ENCODE measurements around the gene SH2D1A. TPM values are rescaled to one million over a fixed set of nuclear protein-coding genes. Genes with fewer than 3 reads are reported as not detected.

Gene SH2D1A
- total and polyA plus RNA-seq, 8 donors = 0.43 to 1.1 (median 0.64) TPM

DNA sequence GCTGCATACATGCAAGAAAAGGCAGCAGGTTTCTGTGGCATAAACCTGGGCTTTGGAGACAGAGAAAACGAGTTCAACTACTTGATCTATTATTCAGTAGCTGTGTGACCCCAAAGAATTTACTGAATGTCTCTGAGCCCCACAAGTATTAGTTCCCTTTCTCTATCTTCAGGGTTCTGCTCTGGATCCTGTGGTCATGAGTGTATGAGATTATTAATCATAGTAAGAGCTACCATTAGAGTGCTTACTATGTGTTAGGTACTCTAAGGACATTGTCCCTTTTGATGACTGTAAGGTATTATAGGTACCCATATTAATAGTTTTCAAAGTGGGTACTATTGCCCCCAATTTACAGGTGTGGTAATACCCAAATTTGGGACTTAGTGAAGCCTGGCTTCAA, 8.4 kb upstream of the SH2D1A start:
- TF ChIP-seq, protein P1, sequence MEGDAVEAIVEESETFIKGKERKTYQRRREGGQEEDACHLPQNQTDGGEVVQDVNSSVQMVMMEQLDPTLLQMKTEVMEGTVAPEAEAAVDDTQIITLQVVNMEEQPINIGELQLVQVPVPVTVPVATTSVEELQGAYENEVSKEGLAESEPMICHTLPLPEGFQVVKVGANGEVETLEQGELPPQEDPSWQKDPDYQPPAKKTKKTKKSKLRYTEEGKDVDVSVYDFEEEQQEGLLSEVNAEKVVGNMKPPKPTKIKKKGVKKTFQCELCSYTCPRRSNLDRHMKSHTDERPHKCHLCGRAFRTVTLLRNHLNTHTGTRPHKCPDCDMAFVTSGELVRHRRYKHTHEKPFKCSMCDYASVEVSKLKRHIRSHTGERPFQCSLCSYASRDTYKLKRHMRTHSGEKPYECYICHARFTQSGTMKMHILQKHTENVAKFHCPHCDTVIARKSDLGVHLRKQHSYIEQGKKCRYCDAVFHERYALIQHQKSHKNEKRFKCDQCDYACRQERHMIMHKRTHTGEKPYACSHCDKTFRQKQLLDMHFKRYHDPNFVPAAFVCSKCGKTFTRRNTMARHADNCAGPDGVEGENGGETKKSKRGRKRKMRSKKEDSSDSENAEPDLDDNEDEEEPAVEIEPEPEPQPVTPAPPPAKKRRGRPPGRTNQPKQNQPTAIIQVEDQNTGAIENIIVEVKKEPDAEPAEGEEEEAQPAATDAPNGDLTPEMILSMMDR (IDR thresholded peaks at IDR 0.05) = no peak
- H3K9me3 ChIP-seq = no peaks in the 10 kb centered on the region
- intact Hi-C loops (cut with DNase I) = no loop called here
- H3K27ac ChIP-seq = no peak overlapping the region
- ATAC-seq (no peak), DNase-seq (no peak)
- H3K27me3 ChIP-seq = no peaks in the 10 kb centered on the region
- no peaks in the 10 kb centered on the region for H3K36me3 ChIP-seq
- H3K4me3 ChIP-seq = no peak overlapping the region
- no peaks in the 10 kb centered on the region for H3K4me1 ChIP-seq

DNA sequence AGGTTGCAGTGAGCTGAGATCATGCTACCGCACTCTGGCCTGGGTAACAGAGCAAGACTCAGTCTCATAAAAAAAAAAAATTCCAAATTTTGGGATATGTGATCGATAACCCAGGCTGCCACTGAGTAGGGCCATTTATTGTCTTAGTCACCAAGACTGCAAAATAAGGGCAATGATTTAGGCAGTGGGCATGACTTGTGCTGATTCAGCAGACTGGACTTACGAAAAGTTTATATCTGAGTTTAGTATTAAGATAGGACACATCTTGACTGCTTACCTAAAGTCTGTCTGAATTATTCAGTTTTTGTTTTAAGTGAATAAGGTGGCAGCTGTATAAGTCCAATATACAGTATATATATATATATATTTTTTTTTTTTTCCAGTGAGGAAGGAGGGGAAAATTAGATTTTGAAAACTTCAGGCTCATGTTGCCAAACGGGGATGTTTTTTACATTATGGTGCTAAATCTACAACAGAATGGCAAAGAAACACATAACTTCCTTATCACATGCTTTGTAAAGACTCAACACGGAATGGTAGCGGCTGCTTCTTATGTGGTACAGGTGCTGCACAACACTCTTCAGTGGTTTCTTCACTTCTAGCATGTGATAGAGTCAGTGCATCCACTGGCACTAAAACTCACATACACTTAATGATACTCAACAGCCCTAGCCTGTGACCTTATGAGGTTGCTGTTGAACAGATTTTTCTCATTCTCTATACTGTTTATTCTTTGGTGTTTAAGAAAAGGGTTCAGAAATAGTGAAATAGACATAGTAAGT, 7.4 kb upstream of the SH2D1A start:
- H3K27ac ChIP-seq = no peak overlapping the region
- no peaks in the 10 kb centered on the region for H3K4me1 ChIP-seq
- no peaks in the 10 kb centered on the region for H3K27me3 ChIP-seq
- no peak for ATAC-seq
- no peaks in the 10 kb centered on the region for H3K36me3 ChIP-seq
- H3K9me3 ChIP-seq = no peaks in the 10 kb centered on the region
- DNase-seq = no peak
- TF ChIP-seq, protein P1 (IDR thresholded peaks at IDR 0.05) = no peak
- intact Hi-C loops (cut with DNase I) = no loop called here
- H3K4me3 ChIP-seq = no peak overlapping the region

DNA sequence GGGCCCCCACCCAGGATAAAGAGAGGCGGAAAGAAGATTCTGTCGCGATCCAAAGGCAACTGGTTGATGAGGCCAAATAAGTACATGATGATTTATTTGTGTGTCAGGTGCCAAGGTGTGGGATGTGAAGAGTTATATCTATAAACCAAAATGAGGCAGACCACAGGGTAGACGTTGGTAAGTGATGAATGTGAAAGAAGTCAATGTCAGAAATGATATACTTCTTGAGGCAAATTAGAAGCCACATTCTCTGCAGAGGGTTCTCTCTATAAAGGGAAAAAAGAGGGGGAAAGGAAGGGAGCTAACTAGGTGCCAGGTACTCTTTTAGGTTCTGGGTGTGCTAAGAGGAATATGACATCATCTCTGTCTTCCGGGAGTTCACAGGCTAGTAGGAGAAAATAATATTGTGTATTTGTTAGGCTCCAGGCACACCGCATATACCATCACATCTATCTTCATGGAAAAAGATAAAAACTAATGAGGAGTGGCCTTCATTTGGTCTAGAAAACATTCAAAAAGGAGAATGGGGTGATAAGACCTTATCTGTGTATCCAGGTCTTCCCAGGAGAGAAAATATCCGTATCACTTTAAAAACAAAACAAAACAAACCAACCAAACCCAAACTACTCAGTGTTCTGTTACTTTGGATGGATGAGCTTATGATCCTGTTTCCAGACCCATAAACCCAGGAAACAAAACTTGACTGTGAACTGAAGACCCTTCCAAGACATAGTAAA, 4.8 kb upstream of the SH2D1A start:
- Histone ChIP-seq H3K4me3 (no peak overlapping the region), H3K27me3 (no peaks in the 10 kb centered on the region), H3K36me3 (no peaks in the 10 kb centered on the region), H3K9me3 (no peaks in the 10 kb centered on the region), H3K4me1 (no peaks in the 10 kb centered on the region), H3K27ac (no peak overlapping the region)
- TF ChIP-seq, protein P1 (IDR thresholded peaks at IDR 0.05) = no peak
- ATAC-seq (no peak), DNase-seq (no peak)
- intact Hi-C loops (cut with DNase I) = no loop called here

DNA sequence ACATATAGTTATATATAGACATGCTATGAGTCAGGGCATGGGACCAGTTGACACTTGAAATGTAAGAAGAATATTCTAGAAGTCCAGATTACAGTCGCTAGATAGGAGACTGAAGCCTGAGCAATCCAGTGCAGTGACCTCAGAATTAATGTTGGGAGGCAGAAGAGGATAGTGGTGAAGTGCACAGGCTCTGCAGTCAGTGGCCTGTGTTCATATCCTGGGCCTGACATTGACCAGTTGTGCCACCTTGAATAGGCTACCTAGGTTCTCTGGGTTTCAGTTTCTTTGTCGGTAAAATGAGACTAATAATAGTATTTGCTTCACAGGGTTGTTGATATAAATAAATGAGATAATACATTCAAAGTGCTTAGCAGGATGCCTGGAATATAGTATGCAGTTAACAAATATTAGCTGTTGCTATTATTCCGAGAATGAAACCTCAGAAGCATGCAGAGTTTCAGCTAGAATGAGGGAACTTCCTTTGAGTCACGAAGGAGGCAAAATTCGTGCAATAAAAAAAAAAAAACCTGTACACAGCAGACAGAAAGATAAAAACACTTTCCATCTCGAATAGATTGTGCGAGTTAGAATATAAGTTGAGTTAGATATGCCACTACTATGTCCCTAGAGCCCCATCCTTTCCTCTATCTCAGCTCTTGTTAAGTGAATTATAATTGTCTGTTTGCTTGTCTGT, 4.0 kb upstream of the SH2D1A start:
- no peak overlapping the region for H3K27ac ChIP-seq
- TF ChIP-seq, protein P1 (IDR thresholded peaks at IDR 0.05) = no peak
- H3K27me3 ChIP-seq = no peaks in the 10 kb centered on the region
- intact Hi-C loops (cut with DNase I) = no loop called here
- no peak overlapping the region for H3K4me3 ChIP-seq
- H3K36me3 ChIP-seq = no peaks in the 10 kb centered on the region
- ATAC-seq = no peak
- no peaks in the 10 kb centered on the region for H3K9me3 ChIP-seq
- DNase-seq = no peak
- no peaks in the 10 kb centered on the region for H3K4me1 ChIP-seq

DNA sequence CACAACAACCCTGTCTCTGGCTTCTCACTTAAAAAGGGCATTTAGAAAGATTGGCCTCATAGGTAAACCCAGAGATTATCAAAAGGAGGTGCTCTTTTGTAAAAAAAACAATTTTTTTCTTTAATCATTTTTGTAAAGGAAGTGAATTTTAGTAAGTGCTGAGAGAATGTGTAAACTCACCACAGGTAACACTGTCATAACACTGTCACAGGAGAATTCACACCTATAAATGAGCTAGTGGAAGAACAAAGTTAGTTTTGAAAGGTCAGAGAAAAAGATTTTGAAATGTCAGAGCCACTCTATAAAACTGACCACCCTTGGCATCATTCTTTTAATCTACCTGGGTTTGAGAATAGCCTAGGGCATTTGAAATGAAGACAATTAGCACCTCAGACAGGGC, 3.3 kb upstream of the SH2D1A start:
- Histone ChIP-seq H3K36me3 (no peaks in the 10 kb centered on the region), H3K27ac (no peak overlapping the region), H3K4me3 (no peak overlapping the region), H3K9me3 (no peaks in the 10 kb centered on the region), H3K27me3 (no peaks in the 10 kb centered on the region), H3K4me1 (no peaks in the 10 kb centered on the region)
- DNase-seq (no peak), ATAC-seq (no peak)
- TF ChIP-seq, protein P1 (IDR thresholded peaks at IDR 0.05) = no peak
- intact Hi-C loops (cut with DNase I) = no loop called here

Measured in left lung (tissue), 10 donors.